ENCODE measurements around the gene PATE3.

PATE3 gene

GRCh38 chr11:125772834-125773505 lies 15.0 kb upstream of the PATE3 start:
- no peaks in the 10 kb centered on the region for H3K9me3 ChIP-seq (ENCODE audit: insufficient read depth, low read depth, low read length)

GRCh38 chr11:125773516-125773915 lies 14.4 kb upstream of the PATE3 start:
- no peak overlapping the region for H3K27ac ChIP-seq (ENCODE audit: low read depth, low read length)
- no peak overlapping the region for H3K4me3 ChIP-seq (ENCODE audit: low read length)
- H3K9me3 ChIP-seq (ENCODE audit: insufficient read depth, low read depth, low read length) = no peaks in the 10 kb centered on the region
- no peaks in the 10 kb centered on the region for H3K4me1 ChIP-seq (ENCODE audit: insufficient read depth, low read length)
- no peak overlapping the region for H3K9ac ChIP-seq (ENCODE audit: low read depth, low read length)
- 82% methylated on average over 3 of the region's 3 CpGs for WGBS
- H3K36me3 ChIP-seq (ENCODE audit: insufficient read depth, low read length) = no peaks in the 10 kb centered on the region
- no peaks in the 10 kb centered on the region for H3K27me3 ChIP-seq (ENCODE audit: insufficient read depth, low read length)

More at GRCh38 chr11:125772834-125773505, 15.0 kb upstream of the PATE3 start:
- H3K9ac ChIP-seq (ENCODE audit: low read depth, low read length) = no peak overlapping the region
- H3K27me3 ChIP-seq (ENCODE audit: insufficient read depth, low read length) = no peaks in the 10 kb centered on the region
- no peak overlapping the region for H3K27ac ChIP-seq (ENCODE audit: low read depth, low read length)
- no peaks in the 10 kb centered on the region for H3K4me1 ChIP-seq (ENCODE audit: insufficient read depth, low read length)
- WGBS = 90% methylated on average over 3 of the region's 3 CpGs
- H3K36me3 ChIP-seq (ENCODE audit: insufficient read depth, low read length) = no peaks in the 10 kb centered on the region
- H3K4me3 ChIP-seq (ENCODE audit: low read length) = no peak overlapping the region

GRCh38 chr11:125777309-125777708 lies 10.6 kb upstream of the PATE3 start:
- H3K9me3 ChIP-seq (ENCODE audit: insufficient read depth, low read depth, low read length) = no peaks in the 10 kb centered on the region
- H3K27me3 ChIP-seq (ENCODE audit: insufficient read depth, low read length) = no peaks in the 10 kb centered on the region
- no peak overlapping the region for H3K4me3 ChIP-seq (ENCODE audit: low read length)
- H3K27ac ChIP-seq (ENCODE audit: low read depth, low read length) = no peak overlapping the region
- no peak overlapping the region for H3K9ac ChIP-seq (ENCODE audit: low read depth, low read length)
- no peaks in the 10 kb centered on the region for H3K4me1 ChIP-seq (ENCODE audit: insufficient read depth, low read length)
- WGBS = 80% methylated on average over 5 of the region's 5 CpGs
- no peaks in the 10 kb centered on the region for H3K36me3 ChIP-seq (ENCODE audit: insufficient read depth, low read length)

GRCh38 chr11:125778728-125779127 lies 9.2 kb upstream of the PATE3 start, which contains the start of gene PATE2:
Gene PATE2 (minus strand): TSS chr11:125778828. CDS start chr11:125778773, 55 bp downstream.
- no peak within 1 kb of the TSS for H3K4me3 ChIP-seq (ENCODE audit: low read length)
- H3K9me3 ChIP-seq (ENCODE audit: insufficient read depth, low read depth, low read length) = no peaks in the 10 kb centered on the region
- no peaks in the 10 kb centered on the region for H3K4me1 ChIP-seq (ENCODE audit: insufficient read depth, low read length)
- no peak within 1 kb of the TSS for H3K9ac ChIP-seq (ENCODE audit: low read depth, low read length)
- H3K27me3 ChIP-seq (ENCODE audit: insufficient read depth, low read length) = no peaks in the 10 kb centered on the region
- no peaks in the 10 kb centered on the region for H3K36me3 ChIP-seq (ENCODE audit: insufficient read depth, low read length)
- H3K27ac ChIP-seq (ENCODE audit: low read depth, low read length) = no peak within 1 kb of the TSS

- no peaks in the 10 kb centered on the region for H3K27me3 ChIP-seq (ENCODE audit: insufficient read depth, low read length)
- no peaks in the 10 kb centered on the region for H3K9me3 ChIP-seq (ENCODE audit: insufficient read depth, low read depth, low read length)
- WGBS = 75% methylated on average over 1 of the region's 2 CpGs
- H3K4me1 ChIP-seq (ENCODE audit: insufficient read depth, low read length) = no peaks in the 10 kb centered on the region
- no peak overlapping the region for H3K27ac ChIP-seq (ENCODE audit: low read depth, low read length)
- H3K4me3 ChIP-seq (ENCODE audit: low read length) = no peak overlapping the region
- no peak overlapping the region for H3K9ac ChIP-seq (ENCODE audit: low read depth, low read length)
- H3K36me3 ChIP-seq (ENCODE audit: insufficient read depth, low read length) = no peaks in the 10 kb centered on the region
These were observed 3.2 kb upstream of the PATE3 start for GRCh38 chr11:125784678-125785077.

GRCh38 chr11:125790825-125791224 lies 2.9 kb downstream of the PATE3 start:
- no peak overlapping the region for H3K9ac ChIP-seq (ENCODE audit: low read depth, low read length)
- 0 out of 2 replicates have a peak, but pooled peaks cover 5% of the 10 kb centered on the region for H3K9me3 ChIP-seq (ENCODE audit: insufficient read depth, low read depth, low read length)
- H3K36me3 ChIP-seq (ENCODE audit: insufficient read depth, low read length) = no peaks in the 10 kb centered on the region
- no peaks in the 10 kb centered on the region for H3K27me3 ChIP-seq (ENCODE audit: insufficient read depth, low read length)
- no peak overlapping the region for H3K4me3 ChIP-seq (ENCODE audit: low read length)
- 96% methylated on average over 3 of the region's 4 CpGs for WGBS
- H3K4me1 ChIP-seq (ENCODE audit: insufficient read depth, low read length) = no peaks in the 10 kb centered on the region
- no peak overlapping the region for H3K27ac ChIP-seq (ENCODE audit: low read depth, low read length)

- Histone ChIP-seq H3K27ac (ENCODE audit: low read depth, low read length) (0 out of 2 replicates have a peak overlapping the region, but pooled peaks have one; percentile 41), H3K4me1 (ENCODE audit: insufficient read depth, low read length) (no peaks in the 10 kb centered on the region), H3K9me3 (ENCODE audit: insufficient read depth, low read depth, low read length) (peaks cover 29% of the 10 kb centered on the region), H3K9ac (ENCODE audit: low read depth, low read length) (no peak overlapping the region), H3K4me3 (ENCODE audit: low read length) (no peak overlapping the region), H3K36me3 (ENCODE audit: insufficient read depth, low read length) (no peaks in the 10 kb centered on the region), H3K27me3 (ENCODE audit: insufficient read depth, low read length) (no peaks in the 10 kb centered on the region)
- WGBS = 20% methylated on average over 4 of the region's 4 CpGs
These were observed 9.7 kb downstream of the PATE3 start for GRCh38 chr11:125797641-125798040.

- Histone ChIP-seq H3K9me3 (ENCODE audit: insufficient read depth, low read depth, low read length) (peaks cover 31% of the 10 kb centered on the region), H3K27me3 (ENCODE audit: insufficient read depth, low read length) (no peaks in the 10 kb centered on the region), H3K9ac (ENCODE audit: low read depth, low read length) (no peak overlapping the region), H3K36me3 (ENCODE audit: insufficient read depth, low read length) (no peaks in the 10 kb centered on the region), H3K27ac (ENCODE audit: low read depth, low read length) (no peak overlapping the region), H3K4me1 (ENCODE audit: insufficient read depth, low read length) (no peaks in the 10 kb centered on the region), H3K4me3 (ENCODE audit: low read length) (no peak overlapping the region)
- 68% methylated on average over 1 of the region's 2 CpGs for WGBS
These were observed 11.9 kb downstream of the PATE3 start for GRCh38 chr11:125799808-125800207.

- no CpG with 5 or more reads among the region's 1 CpG for WGBS
- H3K27me3 ChIP-seq (ENCODE audit: insufficient read depth, low read length) = no peaks in the 10 kb centered on the region
- H3K27ac ChIP-seq (ENCODE audit: low read depth, low read length) = no peak overlapping the region
- H3K4me1 ChIP-seq (ENCODE audit: insufficient read depth, low read length) = no peaks in the 10 kb centered on the region
- H3K4me3 ChIP-seq (ENCODE audit: low read length) = no peak overlapping the region
- H3K9me3 ChIP-seq (ENCODE audit: insufficient read depth, low read depth, low read length) = peaks cover 30% of the 10 kb centered on the region
- H3K9ac ChIP-seq (ENCODE audit: low read depth, low read length) = no peak overlapping the region
- no peaks in the 10 kb centered on the region for H3K36me3 ChIP-seq (ENCODE audit: insufficient read depth, low read length)
These were observed 14.5 kb downstream of the PATE3 start for GRCh38 chr11:125802387-125802786.

GRCh38 chr11:125807909-125808308 lies 20.0 kb downstream of the PATE3 start:
- Histone ChIP-seq H3K9me3 (ENCODE audit: insufficient read depth, low read depth, low read length) (peaks cover 5% of the 10 kb centered on the region; the same call in 1 of the 2 replicates), H3K27ac (ENCODE audit: low read depth, low read length) (no peak overlapping the region), H3K36me3 (ENCODE audit: insufficient read depth, low read length) (no peaks in the 10 kb centered on the region), H3K27me3 (ENCODE audit: insufficient read depth, low read length) (no peaks in the 10 kb centered on the region), H3K4me1 (ENCODE audit: insufficient read depth, low read length) (no peaks in the 10 kb centered on the region), H3K4me3 (ENCODE audit: low read length) (no peak overlapping the region), H3K9ac (ENCODE audit: low read depth, low read length) (no peak overlapping the region)
- whole genome bisulfite sequencing = 97% methylated on average over 1 of the region's 1 CpG

- Histone ChIP-seq H3K4me3 (ENCODE audit: low read length) (no peak within 1 kb of the TSS), H3K36me3 (ENCODE audit: insufficient read depth, low read length) (no peaks in the 10 kb centered on the region), H3K4me1 (ENCODE audit: insufficient read depth, low read length) (no peaks in the 10 kb centered on the region), H3K9ac (ENCODE audit: low read depth, low read length) (no peak within 1 kb of the TSS), H3K9me3 (ENCODE audit: insufficient read depth, low read depth, low read length) (no peaks in the 10 kb centered on the region), H3K27ac (ENCODE audit: low read depth, low read length) (no peak within 1 kb of the TSS), H3K27me3 (ENCODE audit: insufficient read depth, low read length) (no peaks in the 10 kb centered on the region; the same call in 1 of the 2 replicates)
- WGBS = 73% methylated on average over 3 of the region's 3 CpGs
These were observed 45.1 kb downstream of the PATE3 start, which contains the start of gene PATE4 for GRCh38 chr11:125833016-125833415. Gene PATE4 (plus strand): TSS chr11:125833316. CDS start chr11:125833360, 44 bp downstream.
